ENCODE results near the gene VPS54.

Gene VPS54

DNA sequence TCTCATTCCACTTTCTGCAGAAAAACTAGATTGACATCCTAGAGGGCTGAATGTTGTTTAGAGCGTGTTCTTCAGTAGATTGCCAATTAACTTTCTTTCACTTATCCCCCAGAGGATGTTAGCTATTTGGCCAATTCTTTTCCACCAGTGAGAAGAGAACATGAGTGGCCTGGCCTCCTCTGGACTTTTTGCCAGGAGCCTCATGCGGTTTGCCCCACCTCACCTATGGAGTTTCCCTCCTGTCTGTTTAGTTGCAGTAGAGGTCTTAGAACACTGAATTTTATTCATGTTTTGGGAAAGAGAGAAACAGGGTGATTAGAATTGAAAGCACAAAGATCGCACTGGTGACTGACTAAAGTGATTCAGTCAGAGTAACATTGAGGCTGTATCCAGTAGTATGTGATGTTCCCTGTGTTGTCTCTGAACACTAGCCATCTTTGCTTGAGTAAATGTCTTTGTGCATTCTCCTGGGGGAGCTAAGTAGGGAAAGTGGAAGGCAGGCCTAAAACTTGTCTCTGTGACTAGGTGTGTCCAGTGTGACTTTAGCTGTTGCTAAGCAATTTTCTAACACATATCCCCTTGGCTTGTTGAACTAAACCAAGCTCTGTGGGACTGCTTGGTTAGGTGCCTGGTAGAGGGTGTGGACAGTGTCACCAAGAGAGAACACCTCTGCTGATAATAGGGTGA, 143.5 kb downstream of the VPS54 start:
- Histone ChIP-seq H3K9me3 (ENCODE audit: control insufficient read depth in 1 of 2, low read length in 2 of 2) (no peaks in the 10 kb centered on the region), H3K4me1 (ENCODE audit: control insufficient read depth in 1 of 2, insufficient read depth in 2 of 2, low read length in 2 of 2) (peaks cover 0 to 5% of the 10 kb centered on the region in 2 donors), H3K27ac (ENCODE audit: low read length) (no peak overlapping the region), H3K36me3 (ENCODE audit: control insufficient read depth in 1 of 2, insufficient read depth in 2 of 2, low read length in 2 of 2) (peaks cover 0 to 17% of the 10 kb centered on the region in 2 donors), H3K27me3 (ENCODE audit: low read depth, low read length) (no peaks in the 10 kb centered on the region), H3K4me3 (ENCODE audit: low read depth in 1 of 2, low read length in 2 of 2) (no peak overlapping the region)

DNA sequence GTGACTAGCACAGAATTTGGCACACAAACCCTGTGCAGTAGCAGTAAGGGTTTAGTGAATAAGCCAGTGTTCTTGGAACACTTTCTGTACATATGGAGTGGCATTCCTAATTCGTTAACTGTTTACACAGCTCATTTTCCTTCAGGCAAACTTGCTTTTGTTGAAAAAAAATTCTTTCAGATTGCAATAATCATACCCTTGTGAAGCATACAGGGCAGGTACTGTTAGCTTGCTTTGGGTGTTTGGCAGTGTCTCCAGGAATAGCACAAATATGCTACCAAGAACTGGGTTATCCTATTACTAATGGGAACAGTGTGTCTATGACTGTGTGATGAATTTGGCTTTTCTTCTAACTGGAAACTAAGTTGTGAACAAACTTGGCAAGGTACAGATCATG, 144.1 kb downstream of the VPS54 start:
- H3K4me1 ChIP-seq (ENCODE audit: control insufficient read depth in 1 of 2, insufficient read depth in 2 of 2, low read length in 2 of 2), result peaks cover 0 to 5% of the 10 kb centered on the region in 2 donors
- H3K9me3 ChIP-seq (ENCODE audit: control insufficient read depth in 1 of 2, low read length in 2 of 2), result no peaks in the 10 kb centered on the region
- H3K4me3 ChIP-seq (ENCODE audit: low read depth in 1 of 2, low read length in 2 of 2), result no peak overlapping the region
- H3K27me3 ChIP-seq (ENCODE audit: low read depth, low read length), result no peaks in the 10 kb centered on the region
- peaks cover 0 to 17% of the 10 kb centered on the region in 2 donors for H3K36me3 ChIP-seq (ENCODE audit: control insufficient read depth in 1 of 2, insufficient read depth in 2 of 2, low read length in 2 of 2)
- H3K27ac ChIP-seq (ENCODE audit: low read length), result no peak overlapping the region

DNA sequence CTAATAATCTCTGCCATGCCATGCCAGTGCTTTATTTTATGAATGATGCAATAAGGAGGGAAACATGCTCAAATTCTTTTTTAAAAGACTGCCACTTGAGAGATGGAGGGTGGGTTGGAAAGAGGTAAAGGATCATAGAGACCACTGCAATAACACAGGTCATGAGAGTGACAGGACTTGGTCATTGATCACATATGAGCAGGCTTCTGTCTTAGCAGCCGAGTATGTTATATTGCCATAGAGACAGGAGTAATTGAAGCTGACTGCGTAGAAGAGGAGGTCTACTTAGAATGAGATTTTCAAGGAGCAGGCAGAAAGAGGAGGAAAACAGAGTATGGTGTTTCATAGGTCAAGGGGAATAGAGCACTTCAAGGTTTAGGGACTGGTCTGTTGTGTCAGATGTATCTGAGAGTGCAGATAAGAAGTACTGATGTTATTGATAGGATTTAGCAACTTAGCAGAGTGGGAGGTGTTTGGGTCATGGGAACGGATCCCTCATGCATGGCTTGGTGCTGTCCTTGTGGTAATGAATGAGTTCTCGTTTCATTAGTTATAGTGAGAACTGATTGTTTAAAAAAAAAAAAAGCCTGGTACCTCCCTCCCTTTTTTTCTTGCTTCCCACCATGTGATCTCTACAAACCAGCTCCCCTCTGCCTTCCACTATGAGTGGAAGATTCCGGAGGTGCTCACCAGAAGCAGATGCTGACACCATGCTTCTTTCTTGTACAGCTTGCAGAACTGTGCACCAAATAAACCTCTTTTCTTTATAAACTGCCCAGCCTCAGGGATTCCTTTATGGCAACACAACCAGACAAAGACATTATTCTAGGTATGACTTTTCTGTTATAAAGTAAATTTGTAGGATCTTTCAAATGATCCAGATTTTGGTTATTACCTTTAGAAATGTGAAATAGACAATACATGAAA, 144.8 kb downstream of the VPS54 start:
- peaks cover 0 to 5% of the 10 kb centered on the region in 2 donors for H3K4me1 ChIP-seq (ENCODE audit: control insufficient read depth in 1 of 2, insufficient read depth in 2 of 2, low read length in 2 of 2)
- no peaks in the 10 kb centered on the region for H3K27me3 ChIP-seq (ENCODE audit: low read depth, low read length)
- H3K4me3 ChIP-seq (ENCODE audit: low read depth in 1 of 2, low read length in 2 of 2), result no peak overlapping the region
- H3K36me3 ChIP-seq (ENCODE audit: control insufficient read depth in 1 of 2, insufficient read depth in 2 of 2, low read length in 2 of 2), result peaks cover 0 to 17% of the 10 kb centered on the region in 2 donors
- H3K27ac ChIP-seq (ENCODE audit: low read length), result no peak overlapping the region
- H3K9me3 ChIP-seq (ENCODE audit: control insufficient read depth in 1 of 2, low read length in 2 of 2), result no peaks in the 10 kb centered on the region

GRCh38 chr2:63872571-63873328, 146.5 kb downstream of the VPS54 start:
- Histone ChIP-seq H3K36me3 (ENCODE audit: control insufficient read depth in 1 of 2, insufficient read depth in 2 of 2, low read length in 2 of 2) (peaks cover 0 to 17% of the 10 kb centered on the region in 2 donors), H3K27ac (ENCODE audit: low read length) (no peak overlapping the region), H3K9me3 (ENCODE audit: control insufficient read depth in 1 of 2, low read length in 2 of 2) (no peaks in the 10 kb centered on the region), H3K4me3 (ENCODE audit: low read depth in 1 of 2, low read length in 2 of 2) (no peak overlapping the region), H3K4me1 (ENCODE audit: control insufficient read depth in 1 of 2, insufficient read depth in 2 of 2, low read length in 2 of 2) (peaks cover 0 to 5% of the 10 kb centered on the region in 2 donors), H3K27me3 (ENCODE audit: low read depth, low read length) (no peaks in the 10 kb centered on the region)

DNA sequence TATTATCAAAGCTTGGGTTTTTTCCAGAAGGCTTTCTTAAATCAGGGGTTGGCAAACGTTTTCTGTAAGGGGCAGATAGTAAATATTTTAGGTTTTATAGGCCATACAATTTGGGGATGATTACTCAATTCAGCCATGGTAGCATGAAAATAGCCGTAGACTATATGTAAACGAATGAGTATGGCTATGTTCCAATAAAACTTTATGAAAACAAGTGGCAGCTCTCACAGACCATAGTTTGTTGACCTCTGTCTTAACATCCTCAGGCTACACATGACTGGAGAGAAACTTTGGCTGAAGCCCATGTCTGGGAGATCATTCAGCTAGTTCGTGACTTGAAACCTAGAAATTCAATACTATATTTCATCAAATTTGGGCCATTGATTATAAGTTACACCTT, 147.4 kb downstream of the VPS54 start:
- peaks cover 0 to 17% of the 10 kb centered on the region in 2 donors for H3K36me3 ChIP-seq (ENCODE audit: control insufficient read depth in 1 of 2, insufficient read depth in 2 of 2, low read length in 2 of 2)
- no peaks in the 10 kb centered on the region for H3K9me3 ChIP-seq (ENCODE audit: control insufficient read depth in 1 of 2, low read length in 2 of 2)
- peaks cover 0 to 5% of the 10 kb centered on the region in 2 donors for H3K4me1 ChIP-seq (ENCODE audit: control insufficient read depth in 1 of 2, insufficient read depth in 2 of 2, low read length in 2 of 2)
- no peak overlapping the region for H3K4me3 ChIP-seq (ENCODE audit: low read depth in 1 of 2, low read length in 2 of 2)
- H3K27ac ChIP-seq (ENCODE audit: low read length), result no peak overlapping the region
- no peaks in the 10 kb centered on the region for H3K27me3 ChIP-seq (ENCODE audit: low read depth, low read length)

DNA sequence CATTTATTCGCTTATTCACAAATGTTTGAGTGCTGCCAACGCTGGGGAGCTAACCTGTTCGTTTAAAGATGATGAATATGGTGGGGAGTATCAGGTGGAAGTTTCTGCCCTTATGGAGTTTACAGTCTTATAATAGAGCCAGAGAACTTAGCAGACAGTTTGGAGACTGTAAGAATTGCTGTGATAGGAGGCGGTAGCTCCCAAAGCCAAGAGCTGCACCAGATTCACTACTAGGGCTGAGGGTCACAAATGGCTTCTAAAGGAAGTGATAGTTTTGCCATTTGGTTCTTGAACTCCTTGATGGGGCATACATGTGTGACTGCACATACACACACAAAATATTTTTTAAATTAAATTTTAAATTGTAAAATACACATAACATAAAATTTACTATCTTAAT, 148.5 kb downstream of the VPS54 start:
- Histone ChIP-seq H3K4me3 (ENCODE audit: low read depth in 1 of 2, low read length in 2 of 2) (no peak overlapping the region), H3K27ac (ENCODE audit: low read length) (no peak overlapping the region), H3K9me3 (ENCODE audit: control insufficient read depth in 1 of 2, low read length in 2 of 2) (no peaks in the 10 kb centered on the region), H3K36me3 (ENCODE audit: control insufficient read depth in 1 of 2, insufficient read depth in 2 of 2, low read length in 2 of 2) (peaks cover 0 to 17% of the 10 kb centered on the region in 2 donors), H3K4me1 (ENCODE audit: control insufficient read depth in 1 of 2, insufficient read depth in 2 of 2, low read length in 2 of 2) (peaks cover 5% of the 10 kb centered on the region in 2 donors), H3K27me3 (ENCODE audit: low read depth, low read length) (no peaks in the 10 kb centered on the region)

GRCh38 chr2:63866009-63866709, 153.1 kb downstream of the VPS54 start:
- Histone ChIP-seq H3K9me3 (ENCODE audit: control insufficient read depth in 1 of 2, low read length in 2 of 2) (no peaks in the 10 kb centered on the region), H3K27me3 (ENCODE audit: low read depth, low read length) (no peaks in the 10 kb centered on the region), H3K36me3 (ENCODE audit: control insufficient read depth in 1 of 2, insufficient read depth in 2 of 2, low read length in 2 of 2) (peaks cover 6 to 12% of the 10 kb centered on the region in 2 donors), H3K27ac (ENCODE audit: low read length) (no peak overlapping the region), H3K4me3 (ENCODE audit: low read depth in 1 of 2, low read length in 2 of 2) (no peak overlapping the region), H3K4me1 (ENCODE audit: control insufficient read depth in 1 of 2, insufficient read depth in 2 of 2, low read length in 2 of 2) (peaks cover 0 to 10% of the 10 kb centered on the region in 2 donors)

- peaks cover 6 to 12% of the 10 kb centered on the region in 2 donors for H3K36me3 ChIP-seq (ENCODE audit: control insufficient read depth in 1 of 2, insufficient read depth in 2 of 2, low read length in 2 of 2)
- no peak overlapping the region for H3K4me3 ChIP-seq (ENCODE audit: low read depth in 1 of 2, low read length in 2 of 2)
Measured at GRCh38 chr2:63865159-63865799, 153.9 kb downstream of the VPS54 start.

DNA sequence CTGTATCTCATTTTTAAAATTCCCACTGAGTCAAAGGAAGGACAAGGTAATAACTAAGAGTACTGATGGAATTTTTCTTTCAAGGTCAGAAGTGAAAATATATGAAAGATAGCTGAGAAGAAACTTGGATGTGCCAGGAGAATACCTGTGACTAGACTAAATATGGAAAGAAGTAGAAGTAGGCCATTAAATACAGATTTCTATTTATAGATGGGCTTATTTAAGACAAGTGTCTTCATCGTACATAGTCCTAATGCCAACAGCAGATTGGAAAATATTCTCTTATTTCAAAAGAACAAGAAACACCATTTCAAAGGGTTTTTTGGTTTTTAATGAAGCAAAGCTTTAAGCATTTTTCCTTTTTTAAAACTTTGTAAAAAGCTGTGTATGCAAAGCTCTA, 155.5 kb downstream of the VPS54 start:
- peaks cover 0 to 10% of the 10 kb centered on the region in 2 donors for H3K4me1 ChIP-seq (ENCODE audit: control insufficient read depth in 1 of 2, insufficient read depth in 2 of 2, low read length in 2 of 2)
- no peaks in the 10 kb centered on the region for H3K9me3 ChIP-seq (ENCODE audit: control insufficient read depth in 1 of 2, low read length in 2 of 2)
- H3K27ac ChIP-seq (ENCODE audit: low read length), result no peak overlapping the region
- H3K36me3 ChIP-seq (ENCODE audit: control insufficient read depth in 1 of 2, insufficient read depth in 2 of 2, low read length in 2 of 2), result peaks cover 11 to 22% of the 10 kb centered on the region in 2 donors
- no peaks in the 10 kb centered on the region for H3K27me3 ChIP-seq (ENCODE audit: low read depth, low read length)
- no peak overlapping the region for H3K4me3 ChIP-seq (ENCODE audit: low read depth in 1 of 2, low read length in 2 of 2)

More at GRCh38 chr2:63865159-63865799, 153.9 kb downstream of the VPS54 start:
- Histone ChIP-seq H3K27me3 (ENCODE audit: low read depth, low read length) (no peaks in the 10 kb centered on the region), H3K27ac (ENCODE audit: low read length) (no peak overlapping the region), H3K9me3 (ENCODE audit: control insufficient read depth in 1 of 2, low read length in 2 of 2) (no peaks in the 10 kb centered on the region), H3K4me1 (ENCODE audit: control insufficient read depth in 1 of 2, insufficient read depth in 2 of 2, low read length in 2 of 2) (peaks cover 0 to 10% of the 10 kb centered on the region in 2 donors)

- peak overlapping the region; percentile 16 for H3K27ac ChIP-seq (ENCODE audit: low read length)
- no peaks in the 10 kb centered on the region for H3K27me3 ChIP-seq (ENCODE audit: low read depth, low read length)
- H3K4me1 ChIP-seq (ENCODE audit: control insufficient read depth in 1 of 2, insufficient read depth in 2 of 2, low read length in 2 of 2), result peaks cover 0 to 10% of the 10 kb centered on the region in 2 donors
- no peak overlapping the region for H3K4me3 ChIP-seq (ENCODE audit: low read depth in 1 of 2, low read length in 2 of 2)
- peaks cover 14 to 25% of the 10 kb centered on the region in 2 donors for H3K36me3 ChIP-seq (ENCODE audit: control insufficient read depth in 1 of 2, insufficient read depth in 2 of 2, low read length in 2 of 2)
- no peaks in the 10 kb centered on the region for H3K9me3 ChIP-seq (ENCODE audit: control insufficient read depth in 1 of 2, low read length in 2 of 2)
Measured at GRCh38 chr2:63862806-63863205, 156.4 kb downstream of the VPS54 start.

Data from muscle layer of duodenum (tissue), 2 donors.